SK-N-SH (cell line): ENCODE results near the gene LIMK2. TPM values are rescaled to one million over a fixed set of nuclear protein-coding genes. Genes with fewer than 3 reads are reported as not detected.

ENCODE experiments used
- CTCF ChIA-PET: fragments of 300-600, 350-600 bp; formaldehyde crosslinking; extraction: SDS; loops from one replicate; lab custom pipeline; 2021; lab: Yijun Ruan, JAX
- POLR2A ChIA-PET: fragments of 350-600 bp; sonication (Branson Sonifier 250); formaldehyde crosslinking; extraction: SDS; loops from one replicate; lab custom pipeline; 2020; ENCODE audit warnings: antibody characterized with exemption, inconsistent platforms; lab: Yijun Ruan, JAX
- DNase-seq: peaks from one replicate; pipeline ENCODE4 v3.0.0; 2012
- H2AFZ ChIP-seq: fragments of 200-600 bp; sonication (generic); 2 replicates; pipeline ENCODE4 v1.8.1; 2016; ENCODE audit warnings: antibody characterized with exemption, mild to moderate bottlenecking, low read depth
- H3F3A ChIP-seq: fragments of 200-600 bp; sonication (generic); replicated peaks from 2 replicates; pipeline ENCODE3; 2016; ENCODE audit warnings: antibody characterized with exemption, mild to moderate bottlenecking; ENCODE audit not compliant: insufficient read depth
- H3K27ac ChIP-seq, 2 experiments: fragments of 200-500 bp in 1 of 2; fragments of 200-600 bp in 1 of 2; sonication (Bioruptor generic) in 1 of 2; sonication (generic), shearing (Covaris generic) in 1 of 2; 2 replicates each; pipeline versions ENCODE4 v1.5.1 to v1.6.1; 2014 to 2016; ENCODE audit warnings: low read depth in 2 of 2, inconsistent platforms in 1 of 2, low read length in 1 of 2, mild to moderate bottlenecking in 1 of 2, mixed read lengths in 1 of 2
- H3K27me3 ChIP-seq: fragments of 200-600 bp; sonication (generic), shearing (Covaris generic); 2 replicates; pipeline ENCODE4 v1.6.1; 2016; ENCODE audit warnings: mixed run types; ENCODE audit not compliant: insufficient read depth
- H3K36me3 ChIP-seq, 2 experiments: fragments of 200-500 bp in 1 of 2; fragments of 200-600 bp in 1 of 2; sonication (Bioruptor generic) in 1 of 2; sonication (generic) in 1 of 2; replicated peaks in 1 of 2; 2 replicates each; pipeline versions ENCODE3 to v1.5.1; 2014 to 2016; ENCODE audit warnings: low read length in 1 of 2, mild to moderate bottlenecking in 1 of 2; ENCODE audit not compliant: insufficient read depth in 2 of 2, control insufficient read depth in 1 of 2
- H3K4me1 ChIP-seq, 2 experiments: fragments of 200-500 bp in 1 of 2; fragments of 200-600 bp in 1 of 2; sonication (Bioruptor generic) in 1 of 2; sonication (generic), shearing (Covaris generic) in 1 of 2; 2 replicates each; pipeline versions ENCODE4 v1.5.1 to v1.6.1; 2014 to 2016; ENCODE audit warnings: low read depth in 1 of 2, low read length in 1 of 2, mixed run types in 1 of 2; ENCODE audit not compliant: insufficient read depth in 2 of 2, control insufficient read depth in 1 of 2
- H3K4me2 ChIP-seq: fragments of 200-600 bp; sonication (generic), shearing (Covaris generic); 2 replicates; pipeline ENCODE4 v1.6.1; 2017; ENCODE audit warnings: mixed run types
- H3K4me3 ChIP-seq, 2 experiments: fragments of 200-500 bp in 1 of 2; fragments of 200-600 bp in 1 of 2; sonication (Bioruptor generic) in 1 of 2; sonication (generic), shearing (Covaris generic) in 1 of 2; 2 replicates each; pipeline versions ENCODE4 v1.5.1 to v1.8.1; 2014 to 2016; ENCODE audit warnings: low read depth in 2 of 2, inconsistent platforms in 1 of 2, low read length in 1 of 2, mild to moderate bottlenecking in 1 of 2, mixed read lengths in 1 of 2, moderate library complexity in 1 of 2
- H3K79me2 ChIP-seq: fragments of 200-600 bp; sonication (generic); 2 replicates; pipeline ENCODE4 v1.8.1; 2017; ENCODE audit warnings: mild to moderate bottlenecking; ENCODE audit not compliant: insufficient read depth
- H3K9ac ChIP-seq: fragments of 200-600 bp; sonication (generic); 2 replicates; pipeline ENCODE4 v1.6.1; 2017; ENCODE audit warnings: mixed run types
- H3K9me2 ChIP-seq: fragments of 200-600 bp; sonication (generic); 2 replicates; pipeline ENCODE4 v1.6.1; 2017; ENCODE audit warnings: mixed run types
- H3K9me3 ChIP-seq: fragments of 200-600 bp; sonication (generic); 2 replicates; pipeline ENCODE4 v1.6.1; 2017; ENCODE audit warnings: mixed run types, mild to moderate bottlenecking, moderate library complexity
- H4K20me1 ChIP-seq: fragments of 200-600 bp; sonication (generic); 2 replicates; pipeline ENCODE4 v1.6.1; 2017; ENCODE audit warnings: mild to moderate bottlenecking, mixed run types; ENCODE audit not compliant: insufficient read depth
- CHD2 ChIP-seq: fragments of 150-350 bp; IDR thresholded peaks from 2 replicates; pipeline ENCODE4 v1.6.1; 2018; ENCODE audit warnings: low read length; ENCODE audit not compliant: partially characterized antibody
- ELF1 ChIP-seq: IDR thresholded peaks from 2 replicates; pipeline ENCODE4 v1.4.0; 2012
- EP300 ChIP-seq, 2 experiments: IDR thresholded peaks; 2 replicates each; pipeline versions ENCODE4 v1.4.0 to v1.6.1; 2012; ENCODE audit warnings: borderline replicate concordance in 1 of 2, low read depth in 1 of 2, low read length in 1 of 2
- FOSL2 ChIP-seq: IDR thresholded peaks from 2 replicates; pipeline ENCODE4 v1.4.0; 2012; ENCODE audit warnings: low read depth, mild to moderate bottlenecking, moderate library complexity, borderline replicate concordance
- FOXJ3 ChIP-seq: sonication (generic); formaldehyde crosslinking; IDR thresholded peaks from 2 replicates; pipeline ENCODE4 v1.5.1; 2020; ENCODE audit warnings: mild to moderate bottlenecking, missing genetic modification reagents
- FOXM1 ChIP-seq: IDR thresholded peaks from 2 replicates; pipeline ENCODE4 v1.4.0; 2012; ENCODE audit warnings: low read depth, mild to moderate bottlenecking
- MAX ChIP-seq: IDR thresholded peaks from 2 replicates; pipeline ENCODE4 v1.4.0; 2012; ENCODE audit warnings: low read depth
- MEF2A ChIP-seq: IDR thresholded peaks from 2 replicates; pipeline ENCODE4 v1.4.0; 2012; ENCODE audit warnings: low read depth, borderline replicate concordance
- MXI1 ChIP-seq: IDR thresholded peaks from 2 replicates; pipeline ENCODE4 v1.6.1; 2012; ENCODE audit warnings: mild to moderate bottlenecking, low read depth, low read length, improper control_type of control experiment
- NFIC ChIP-seq: IDR thresholded peaks from 2 replicates; pipeline ENCODE4 v1.4.0; 2012; ENCODE audit warnings: borderline replicate concordance
- NRF1 ChIP-seq: IDR thresholded peaks from 2 replicates; pipeline ENCODE4 v1.6.1; 2012; ENCODE audit warnings: low read depth, mild to moderate bottlenecking, low read length
- RAD21 ChIP-seq: IDR thresholded peaks from 2 replicates; pipeline ENCODE4 v1.6.1; 2012; ENCODE audit warnings: mild to moderate bottlenecking, low read length
- RFX5 ChIP-seq: IDR thresholded peaks from 2 replicates; pipeline ENCODE4 v1.6.1; 2012; ENCODE audit warnings: mild to moderate bottlenecking, improper control_type of control experiment, low read length
- RXRA ChIP-seq: IDR thresholded peaks from 2 replicates; pipeline ENCODE4 v1.4.0; 2012; ENCODE audit warnings: low read depth, mild to moderate bottlenecking, borderline replicate concordance
- SMC3 ChIP-seq: IDR thresholded peaks from 2 replicates; pipeline ENCODE4 v1.6.1; 2012; ENCODE audit warnings: low read depth, low read length, improper control_type of control experiment
- USF1 ChIP-seq: IDR thresholded peaks from 2 replicates; pipeline ENCODE4 v1.4.0; 2012; ENCODE audit warnings: low read depth, borderline replicate concordance
- YY1 ChIP-seq: IDR thresholded peaks from 2 replicates; pipeline ENCODE4 v1.4.0; 2012; ENCODE audit warnings: low read depth, mild to moderate bottlenecking
- WGBS: methylation state at CpG from one replicate; pipeline ENCODE4 v1.1.6; 2017; ENCODE audit warnings: low lambda C conversion rate; 5-methylcytosine and 5-hydroxymethylcytosine counted together
- polyA plus RNA-seq, 3 experiments: library from polyadenylated mRNA; depleted of rRNA; stranded (reverse); fragments of >200 nt; gene quantifications; 2 replicates each; pipeline ENCODE4 v1.2.3, GENCODE V29; 2012
- TF ChIP-seq, protein P1 (sequence below): IDR thresholded peaks from 2 replicates; pipeline ENCODE4; 2012
- TF ChIP-seq, protein P2 (sequence below): IDR thresholded peaks from 2 replicates; pipeline ENCODE4 v1.6.1; 2012; ENCODE audit warnings: mild to moderate bottlenecking, low read depth, low read length, moderate library complexity

The LIMK2 gene
- polyA plus RNA-seq, 1 of the 3 experiments (the other 2 are of a cell fraction): 9.8 TPM

GRCh38 chr22:31278151-31278621, 66.1 kb downstream of the LIMK2 start:
- H3K9me2 ChIP-seq: no peaks in the 10 kb centered on the region
- H3K9ac ChIP-seq: no peak overlapping the region
- H3F3A ChIP-seq: peaks cover 18% of the 10 kb centered on the region
- ChIA-PET POLR2A (no interaction called here), CTCF (interaction anchor here (0.7 to 3.1 kb wide), 4 partner anchors 12 to 66 kb away, joined by 3 to 14 read pairs (median 3); partner anchors contain the start of gene LIMK2)
- no peak overlapping the region for H2AFZ ChIP-seq
- no peaks in the 10 kb centered on the region for H4K20me1 ChIP-seq
- peaks cover 34 to 73% of the 10 kb centered on the region in 2 experiments for H3K36me3 ChIP-seq
- 92% methylated on average over 7 of the region's 9 CpGs for WGBS
- H3K27ac ChIP-seq: no peak overlapping the region
- no peak overlapping the region for H3K4me2 ChIP-seq
- H3K4me1 ChIP-seq: no peaks in the 10 kb centered on the region; a peak in 1 of 4 replicates
- no peaks in the 10 kb centered on the region for H3K9me3 ChIP-seq
- no peaks in the 10 kb centered on the region for H3K79me2 ChIP-seq
- no peak overlapping the region for H3K4me3 ChIP-seq
- no peak for DNase-seq
- TF ChIP-seq YY1 (no peak), EP300 (IDR thresholded peaks at IDR 0.05; ENCODE audit: borderline replicate concordance in 1 of 2, low read depth in 1 of 2, low read length in 1 of 2) (no peak), RAD21 (no peak), RFX5 (no peak), FOXM1 (no peak), FOXJ3 (no peak), SMC3 (no peak), MEF2A (no peak), MXI1 (no peak), ELF1 (no peak), NFIC (no peak), USF1 (no peak), FOSL2 (no peak), NRF1 (no peak), RXRA (no peak), CHD2 (no peak), MAX (no peak)
- TF ChIP-seq, protein P1, sequence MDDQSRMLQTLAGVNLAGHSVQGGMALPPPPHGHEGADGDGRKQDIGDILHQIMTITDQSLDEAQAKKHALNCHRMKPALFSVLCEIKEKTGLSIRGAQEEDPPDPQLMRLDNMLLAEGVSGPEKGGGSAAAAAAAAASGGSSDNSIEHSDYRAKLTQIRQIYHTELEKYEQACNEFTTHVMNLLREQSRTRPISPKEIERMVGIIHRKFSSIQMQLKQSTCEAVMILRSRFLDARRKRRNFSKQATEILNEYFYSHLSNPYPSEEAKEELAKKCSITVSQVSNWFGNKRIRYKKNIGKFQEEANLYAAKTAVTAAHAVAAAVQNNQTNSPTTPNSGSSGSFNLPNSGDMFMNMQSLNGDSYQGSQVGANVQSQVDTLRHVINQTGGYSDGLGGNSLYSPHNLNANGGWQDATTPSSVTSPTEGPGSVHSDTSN: no peak
- TF ChIP-seq, protein P2, sequence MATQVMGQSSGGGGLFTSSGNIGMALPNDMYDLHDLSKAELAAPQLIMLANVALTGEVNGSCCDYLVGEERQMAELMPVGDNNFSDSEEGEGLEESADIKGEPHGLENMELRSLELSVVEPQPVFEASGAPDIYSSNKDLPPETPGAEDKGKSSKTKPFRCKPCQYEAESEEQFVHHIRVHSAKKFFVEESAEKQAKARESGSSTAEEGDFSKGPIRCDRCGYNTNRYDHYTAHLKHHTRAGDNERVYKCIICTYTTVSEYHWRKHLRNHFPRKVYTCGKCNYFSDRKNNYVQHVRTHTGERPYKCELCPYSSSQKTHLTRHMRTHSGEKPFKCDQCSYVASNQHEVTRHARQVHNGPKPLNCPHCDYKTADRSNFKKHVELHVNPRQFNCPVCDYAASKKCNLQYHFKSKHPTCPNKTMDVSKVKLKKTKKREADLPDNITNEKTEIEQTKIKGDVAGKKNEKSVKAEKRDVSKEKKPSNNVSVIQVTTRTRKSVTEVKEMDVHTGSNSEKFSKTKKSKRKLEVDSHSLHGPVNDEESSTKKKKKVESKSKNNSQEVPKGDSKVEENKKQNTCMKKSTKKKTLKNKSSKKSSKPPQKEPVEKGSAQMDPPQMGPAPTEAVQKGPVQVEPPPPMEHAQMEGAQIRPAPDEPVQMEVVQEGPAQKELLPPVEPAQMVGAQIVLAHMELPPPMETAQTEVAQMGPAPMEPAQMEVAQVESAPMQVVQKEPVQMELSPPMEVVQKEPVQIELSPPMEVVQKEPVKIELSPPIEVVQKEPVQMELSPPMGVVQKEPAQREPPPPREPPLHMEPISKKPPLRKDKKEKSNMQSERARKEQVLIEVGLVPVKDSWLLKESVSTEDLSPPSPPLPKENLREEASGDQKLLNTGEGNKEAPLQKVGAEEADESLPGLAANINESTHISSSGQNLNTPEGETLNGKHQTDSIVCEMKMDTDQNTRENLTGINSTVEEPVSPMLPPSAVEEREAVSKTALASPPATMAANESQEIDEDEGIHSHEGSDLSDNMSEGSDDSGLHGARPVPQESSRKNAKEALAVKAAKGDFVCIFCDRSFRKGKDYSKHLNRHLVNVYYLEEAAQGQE: no peak
- no peaks in the 10 kb centered on the region for H3K27me3 ChIP-seq
